HG02571 (cell line): ENCODE data around the gene UPP1.

Experiments used
- ATAC-seq: cut with Tn5 transposase; IDR thresholded peaks from one replicate; pipeline ENCODE4 v1.9.1; 2021; ENCODE audit warnings: mild to moderate bottlenecking, moderate library complexity; ENCODE audit not compliant: unreplicated experiment

Gene UPP1

DNA sequence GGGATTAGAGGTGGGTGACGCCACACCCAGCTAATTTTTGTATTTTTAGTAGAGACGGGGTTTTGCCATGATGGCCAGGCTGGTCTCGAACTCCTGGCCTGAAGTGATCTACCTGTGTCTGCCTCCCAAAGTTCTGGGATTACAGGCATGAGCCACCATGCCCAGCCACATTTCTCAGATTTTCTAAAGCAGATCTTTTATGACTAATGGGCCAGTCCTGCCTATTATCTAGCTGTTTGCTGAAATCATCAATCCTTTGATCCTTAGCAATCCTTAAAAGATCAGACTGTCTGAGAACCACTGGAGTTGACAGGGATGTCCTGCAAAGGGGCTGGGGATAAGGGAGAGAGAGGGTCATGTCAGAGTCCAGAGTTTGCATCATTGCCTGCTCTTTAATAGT, 61.0 kb downstream of the UPP1 start:
- ATAC-seq = no peak

DNA sequence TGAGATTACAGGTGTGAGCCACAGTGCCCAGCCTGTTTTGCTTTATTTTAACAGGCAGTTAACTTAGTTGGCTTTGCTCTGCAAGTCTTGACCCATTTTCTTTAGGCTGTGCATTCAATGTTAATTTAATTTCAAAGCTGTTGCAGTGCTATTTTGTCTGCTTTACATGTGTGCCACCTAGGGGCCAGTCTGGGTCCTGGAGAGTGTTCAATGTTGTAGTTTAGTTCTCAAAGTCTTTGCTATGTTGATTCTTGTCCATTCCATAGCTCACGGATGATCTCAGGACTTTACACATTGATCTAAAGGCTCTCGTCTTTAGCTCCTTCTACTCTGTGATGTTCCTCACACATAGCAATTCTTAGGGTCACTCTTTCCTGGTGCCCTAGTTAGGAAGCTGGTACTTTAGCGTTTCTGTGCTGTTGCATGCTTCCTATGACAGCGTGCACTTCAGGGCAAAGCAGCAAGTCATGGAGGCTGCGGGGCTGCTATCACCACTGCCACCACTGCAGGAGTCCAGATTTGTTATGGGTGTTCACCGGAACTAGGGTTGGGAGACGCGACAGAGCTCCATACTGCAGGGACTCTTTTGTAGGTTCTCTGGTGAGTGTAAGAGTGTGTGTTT, 65.8 kb downstream of the UPP1 start:
- ATAC-seq = no peak
